Lung microvascular endothelial cell (primary cell): ENCODE measurements around the gene MKI67. TPM values are rescaled to one million over a fixed set of nuclear protein-coding genes. Genes with fewer than 3 reads are reported as not detected.

ENCODE experiments used
- DNase-seq, 2 donors: peaks; one replicate each; pipeline versions ENCODE4 v3.0.0 to v3.0.0-alpha.2; 2010; ENCODE audit warnings: low read depth in 2 of 2
- total RNA-seq: library from RNA; depleted of rRNA; stranded (reverse); fragments of >200 nt; gene quantifications from 2 replicates; pipeline ENCODE4 v1.2.1, GENCODE V29; 2014

MKI67 gene
- total RNA-seq, 1 donor from 2014 or later = 2.4 TPM

GRCh38 chr10:128083191-128083895 is 42.9 kb downstream of the MKI67 start:
- no peak for DNase-seq

GRCh38 chr10:128081720-128082119 is 44.5 kb downstream of the MKI67 start:
- DNase-seq = no peak

GRCh38 chr10:128081222-128081621 is 45.0 kb downstream of the MKI67 start:
- DNase-seq = no peak

- DNase-seq = no peak
These were observed 45.6 kb downstream of the MKI67 start for GRCh38 chr10:128080641-128081040.

- DNase-seq = no peak
These were observed 46.0 kb downstream of the MKI67 start for GRCh38 chr10:128080231-128080630.

GRCh38 chr10:128078136-128078969 is 47.9 kb downstream of the MKI67 start:
- DNase-seq = peak in 1 of 2 donors; percentile 41

GRCh38 chr10:128077155-128077875 is 48.9 kb downstream of the MKI67 start:
- DNase-seq = no peak

- no peak for DNase-seq
These were observed 51.6 kb downstream of the MKI67 start for GRCh38 chr10:128074589-128074988.

GRCh38 chr10:128073890-128074289 is 52.3 kb downstream of the MKI67 start:
- DNase-seq = peak in 1 of 2 donors; percentile 81

- DNase-seq = no peak
These were observed 53.1 kb downstream of the MKI67 start for GRCh38 chr10:128072941-128073645.

- DNase-seq = no peak
These were observed 54.2 kb downstream of the MKI67 start for GRCh38 chr10:128072046-128072445.

- DNase-seq = no peak
These were observed 54.8 kb downstream of the MKI67 start for GRCh38 chr10:128071417-128071782.

GRCh38 chr10:128070721-128071416 is 55.4 kb downstream of the MKI67 start:
- no peak for DNase-seq

GRCh38 chr10:128070161-128070560 is 56.1 kb downstream of the MKI67 start:
- DNase-seq = no peak

GRCh38 chr10:128069351-128070051 is 56.7 kb downstream of the MKI67 start:
- peak; percentile 81 to 89 for DNase-seq

GRCh38 chr10:128068398-128069285 is 57.6 kb downstream of the MKI67 start:
- no peak for DNase-seq

GRCh38 chr10:128067691-128068397 is 58.4 kb downstream of the MKI67 start:
- no peak for DNase-seq

GRCh38 chr10:128066870-128067382 is 59.3 kb downstream of the MKI67 start:
- DNase-seq = peak in 1 of 2 donors; percentile 38
